NCI-H1417 treated with DMSO at 0.1 percent for 48 hours (cell line): ENCODE data around the gene ZNF165.
"Not testable (repeated sequence)": the region's sequence is repeated elsewhere in the genome, so short reads cannot be mapped to it uniquely, and the experiment has no call there.

Experiments used
- DNase-seq: peaks from one replicate; lab custom pipeline; 2025; lab: John Stamatoyannopoulos, UW

Gene ZNF165

DNA sequence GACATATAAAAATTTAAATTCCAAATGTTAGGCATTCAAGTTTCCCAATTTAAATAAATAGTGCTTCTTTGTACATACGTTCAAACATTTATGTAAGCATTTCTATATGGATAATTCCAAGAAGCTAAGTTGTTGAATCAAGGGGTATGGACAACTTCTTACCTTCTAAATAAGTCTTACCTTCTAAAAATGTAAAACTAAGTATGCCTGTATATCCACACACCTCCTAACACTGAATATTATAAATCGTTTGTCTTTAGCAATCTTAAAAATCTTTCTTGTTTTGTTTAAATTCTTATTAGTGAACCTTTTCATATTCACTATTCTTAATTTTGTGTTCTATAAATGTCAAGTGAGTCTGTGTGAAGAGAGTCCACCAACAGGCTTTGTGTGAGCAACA, 41.5 kb downstream of the ZNF165 start:
- no peak for DNase-seq

DNA sequence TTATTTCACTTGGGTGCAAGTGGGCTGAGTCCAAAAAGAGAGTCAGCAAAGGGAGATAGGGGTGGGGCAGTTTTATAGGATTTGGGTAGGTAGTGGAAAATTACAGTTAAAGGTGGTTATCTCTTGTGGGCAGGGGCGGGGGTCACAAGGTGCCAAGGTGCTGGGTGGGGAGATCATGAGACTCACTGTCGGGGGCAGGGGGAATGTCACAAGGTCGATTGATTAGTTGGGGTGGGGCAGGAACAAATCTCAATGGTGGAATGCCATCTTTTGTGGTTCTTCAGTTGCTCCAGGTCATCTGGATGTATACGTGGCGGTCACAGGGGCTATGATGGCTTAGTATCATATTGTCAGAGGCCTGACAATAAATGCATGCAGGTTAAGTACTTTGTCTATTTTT, 41.9 kb downstream of the ZNF165 start:
- not testable (repeated sequence) for DNase-seq

GRCh38 chr6:28124350-28124970, 44.1 kb downstream of the ZNF165 start, which contains the start of gene ZSCAN16:
Gene ZSCAN16, plus strand, starts transcription at chr6:28124609. Its CDS starts 835 bp downstream, at chr6:28125444.
- peak; percentile 28 for DNase-seq

- no peak for DNase-seq
Observed at GRCh38 chr6:28124971-28125353, 44.6 kb downstream of the ZNF165 start.

DNA sequence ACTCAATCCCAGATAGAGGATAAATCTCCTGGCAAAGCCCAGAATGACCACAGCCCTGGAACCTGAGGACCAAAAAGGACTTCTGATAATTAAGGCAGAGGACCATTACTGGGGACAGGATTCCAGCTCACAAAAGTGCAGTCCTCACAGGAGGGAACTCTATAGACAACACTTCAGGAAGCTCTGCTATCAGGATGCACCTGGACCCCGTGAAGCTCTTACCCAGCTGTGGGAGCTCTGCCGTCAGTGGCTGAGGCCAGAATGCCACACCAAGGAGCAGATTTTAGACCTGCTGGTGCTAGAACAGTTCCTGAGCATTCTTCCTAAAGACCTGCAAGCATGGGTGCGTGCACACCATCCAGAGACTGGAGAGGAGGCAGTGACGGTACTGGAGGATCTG, 45.0 kb downstream of the ZNF165 start:
- no peak for DNase-seq

DNA sequence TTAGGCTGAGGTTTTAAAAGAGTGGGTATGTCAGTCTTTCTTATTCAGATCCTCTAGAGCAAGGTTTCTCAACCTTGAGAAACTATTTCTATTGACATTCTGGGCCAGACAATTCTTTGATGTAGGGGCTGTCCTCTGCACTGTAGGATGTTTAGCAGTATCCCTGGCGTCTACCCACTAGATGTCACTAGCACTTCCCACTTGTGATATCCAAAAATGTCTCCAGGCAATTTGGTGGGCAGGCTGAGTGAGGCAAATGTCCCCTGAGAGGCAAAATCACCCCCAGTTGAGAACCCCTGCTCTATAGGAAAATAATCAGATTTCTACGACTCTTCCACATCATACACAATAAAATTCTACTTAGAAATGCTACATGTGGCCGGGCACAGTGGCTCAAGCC, 53.6 kb downstream of the ZNF165 start:
- DNase-seq = no peak

DNA sequence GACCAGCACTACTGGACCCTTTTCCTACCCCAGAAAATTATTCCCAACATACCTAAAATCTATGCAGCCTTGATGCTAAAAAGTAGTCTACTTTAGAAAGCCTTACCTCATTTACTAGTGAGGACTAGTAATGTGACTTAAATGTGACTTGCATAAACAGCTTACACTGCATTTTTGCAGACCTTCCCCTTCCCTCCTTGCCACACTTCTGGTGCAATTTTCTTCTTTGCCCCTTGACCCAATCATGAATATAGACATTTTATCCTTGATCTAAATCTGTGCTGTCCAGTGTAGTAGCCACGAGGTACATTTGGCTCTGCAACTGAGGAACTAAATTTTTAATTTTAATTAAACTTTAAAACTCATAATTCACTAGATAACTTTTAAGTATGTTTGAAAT, 54.3 kb downstream of the ZNF165 start:
- DNase-seq = no peak

- no peak for DNase-seq
Observed at GRCh38 chr6:28135393-28135792, 55.0 kb downstream of the ZNF165 start.

- no peak for DNase-seq
Observed at GRCh38 chr6:28136585-28137504, 56.5 kb downstream of the ZNF165 start.

GRCh38 chr6:28137505-28137981, 57.2 kb downstream of the ZNF165 start:
- no peak for DNase-seq
